NCI-H2081 (cell line): ENCODE results near the gene CLEC19A.

ENCODE experiments used
- DNase-seq, 2 experiments: peaks; one replicate each; lab custom pipeline; 2025; lab: John Stamatoyannopoulos, UW

CLEC19A gene

GRCh38 chr16:19328364-19328763 lies 42.8 kb downstream of the CLEC19A start:
- DNase-seq = no peak

DNA sequence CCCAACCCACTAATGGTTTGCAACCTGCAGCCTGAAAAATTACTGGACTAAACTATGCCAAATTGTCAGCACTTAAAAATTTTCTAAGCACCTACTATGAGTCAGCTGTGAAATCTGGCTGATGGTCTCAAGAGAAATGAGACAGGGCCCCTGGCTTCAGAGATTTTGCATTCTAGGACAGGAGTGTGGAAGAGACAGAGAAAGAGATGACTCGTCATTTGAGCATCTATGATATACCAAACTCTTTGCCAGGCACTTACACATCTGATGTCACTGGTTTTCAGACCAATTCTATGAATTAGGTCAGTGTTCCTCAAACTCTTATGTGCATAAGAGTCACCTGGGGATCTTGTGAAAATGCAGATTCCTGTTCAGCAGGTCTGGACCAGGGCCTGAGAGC lies 44.4 kb downstream of the CLEC19A start:
- DNase-seq = no peak

DNA sequence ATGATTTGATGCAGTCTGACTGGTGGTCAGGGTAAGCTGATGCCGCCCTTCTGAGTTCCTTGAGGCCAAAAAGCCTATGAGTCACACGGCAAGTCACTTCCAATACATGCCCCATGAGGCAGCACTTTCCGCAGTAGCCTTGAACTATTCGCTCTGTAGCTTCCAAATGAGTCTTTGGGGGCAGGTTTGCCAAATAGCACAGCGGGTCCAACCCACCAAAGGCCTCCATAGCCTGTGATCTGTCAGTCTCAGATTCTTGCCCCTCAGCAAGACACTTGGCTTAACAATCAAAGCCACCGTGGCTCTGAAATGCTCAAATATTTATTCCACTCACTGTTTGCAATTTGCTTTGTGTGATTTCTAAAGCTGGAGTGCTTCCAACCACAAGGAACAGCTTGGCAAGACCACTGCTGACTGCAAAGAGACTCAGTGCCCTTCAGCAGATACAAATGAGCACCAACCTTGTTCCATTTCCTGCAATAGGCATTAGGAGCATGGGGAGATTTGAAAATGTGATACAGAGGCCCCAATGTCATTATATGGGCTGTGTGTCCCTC lies 45.4 kb downstream of the CLEC19A start:
- peak; percentile 25 to 66 for DNase-seq

- DNase-seq = no peak
Observed at GRCh38 chr16:19331794-19332193, 46.3 kb downstream of the CLEC19A start.

- no peak for DNase-seq
Observed at GRCh38 chr16:19338335-19338734, 52.8 kb downstream of the CLEC19A start.

- no peak for DNase-seq
Observed at GRCh38 chr16:19344224-19344801, 58.8 kb downstream of the CLEC19A start.

GRCh38 chr16:19344980-19345379 lies 59.4 kb downstream of the CLEC19A start:
- DNase-seq = no peak

DNA sequence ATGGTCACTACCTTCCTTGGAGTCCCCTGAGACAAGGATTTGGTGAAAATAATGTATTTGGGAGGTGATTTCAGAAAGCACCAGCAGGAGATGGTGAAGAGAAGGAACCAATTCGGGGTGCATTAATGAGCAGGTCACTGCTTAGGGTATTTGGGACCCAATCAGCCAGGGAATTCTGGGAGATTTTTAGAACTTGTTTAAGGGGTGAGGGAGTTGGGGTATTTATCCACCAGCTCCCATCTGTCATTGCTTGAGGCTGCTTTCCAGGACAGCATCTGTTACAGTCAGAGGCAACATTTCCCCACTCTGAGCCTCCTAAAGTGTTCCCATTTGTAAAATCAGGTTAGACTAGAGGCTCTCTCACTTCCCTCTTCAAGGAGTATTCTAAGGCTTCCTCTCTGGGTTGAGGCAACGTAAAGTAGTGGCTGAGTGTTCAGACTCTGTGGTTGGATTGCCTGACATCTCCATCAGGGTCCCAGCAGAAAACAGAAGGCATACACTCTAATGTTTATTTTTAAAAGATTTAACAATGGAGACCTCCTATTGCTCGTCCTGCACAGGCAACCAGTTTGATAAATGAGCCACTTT lies 60.9 kb downstream of the CLEC19A start:
- DNase-seq = no peak

- no peak for DNase-seq
Observed at GRCh38 chr16:19348125-19348524, 62.6 kb downstream of the CLEC19A start.

DNA sequence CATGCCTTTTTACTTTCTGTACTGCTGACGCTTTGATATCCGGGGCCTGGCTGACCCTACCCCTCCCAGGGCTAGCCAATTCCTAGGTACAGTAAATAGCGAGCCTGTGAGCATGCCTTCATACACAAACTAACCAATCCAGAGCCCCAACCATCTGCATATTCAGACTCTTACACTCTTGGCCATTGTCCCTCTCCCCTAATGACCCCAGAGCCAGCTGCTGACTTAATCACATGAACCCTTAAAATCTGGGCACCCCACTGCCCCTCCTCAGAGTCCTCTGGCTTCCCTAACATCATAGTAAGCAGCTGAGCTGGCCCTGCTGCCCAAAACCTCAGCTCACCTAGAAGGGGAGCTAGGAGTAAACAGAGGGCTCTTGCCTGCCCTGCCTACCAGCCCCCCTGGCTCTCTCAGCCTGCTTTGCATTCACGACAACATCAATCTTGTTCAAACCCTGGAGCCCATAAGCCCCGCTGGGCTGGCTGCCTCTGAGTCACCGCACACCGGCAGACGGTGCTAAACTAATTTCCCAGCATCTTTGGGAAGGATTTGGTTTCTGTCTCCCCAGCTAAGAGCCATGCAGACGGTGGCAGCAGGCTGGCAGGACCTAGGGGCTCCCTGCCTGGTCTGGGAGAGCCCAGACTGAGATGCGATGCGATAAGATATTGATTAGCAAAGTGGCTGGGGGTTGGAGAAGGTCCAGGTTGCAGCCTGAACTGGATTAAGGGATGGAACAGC lies 63.2 kb downstream of the CLEC19A start:
- no peak for DNase-seq

DNA sequence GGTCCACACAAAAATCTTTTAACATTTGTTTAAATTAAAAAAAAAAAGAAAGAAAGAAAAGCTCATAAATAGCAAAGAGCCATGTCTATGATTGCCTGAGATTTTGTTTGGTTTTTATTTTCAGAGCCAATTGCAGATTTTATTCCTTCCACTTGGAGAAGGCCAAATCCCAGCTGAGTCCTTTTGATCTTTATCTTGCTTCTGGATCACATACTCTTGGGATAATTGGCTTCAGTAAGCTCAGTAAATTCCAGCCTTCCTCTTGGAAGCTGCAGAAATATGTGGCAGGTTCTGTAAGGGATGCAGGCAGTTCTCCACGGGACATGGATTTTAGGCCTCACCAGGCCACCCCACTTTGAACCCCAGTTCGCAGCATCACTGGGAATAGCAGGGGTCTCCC lies 68.8 kb downstream of the CLEC19A start:
- no peak for DNase-seq

- DNase-seq = no peak
Observed at GRCh38 chr16:19356024-19356952, 70.8 kb downstream of the CLEC19A start.

- DNase-seq = no peak
Observed at GRCh38 chr16:19359556-19359955, 74.0 kb downstream of the CLEC19A start.
